Gastroesophageal sphincter (tissue), 4 donors: Measurements from ENCODE around the gene MYPN. TPM values are rescaled to one million over a fixed set of nuclear protein-coding genes. Genes with fewer than 3 reads are reported as not detected.

ENCODE experiments used
- ATAC-seq: fragments of 150-250 bp; one replicate; pipeline ENCODE4 v1.9.1; 2016; ENCODE audit warnings: mild to moderate bottlenecking, moderate library complexity
- H3K27ac ChIP-seq, 4 donors: fragments of 200-600 bp; sonication (generic) in 3 of 4; 1 replicate in 3 of 4; 2 replicates in 1 of 4; pipeline ENCODE4 v1.5.1; 2016 to 2019
- H3K27me3 ChIP-seq: fragments of 200-600 bp; sonication (generic); one replicate; pipeline ENCODE4 v1.5.1; 2019
- H3K36me3 ChIP-seq, 2 donors: fragments of 200-600 bp; sonication (generic); one replicate each; pipeline ENCODE4 v1.5.1; 2019; ENCODE audit warnings: control low read depth in 1 of 2
- H3K4me1 ChIP-seq, 3 donors: fragments of 200-600 bp; sonication (generic); 1 replicate in 2 of 3; 2 replicates in 1 of 3; pipeline ENCODE4 v1.5.1; 2016 to 2019; ENCODE audit warnings: control low read depth in 2 of 3
- H3K4me3 ChIP-seq, 2 donors: fragments of 200-600 bp; sonication (generic); one replicate each; pipeline ENCODE4 v1.5.1; 2019; ENCODE audit warnings: mild to moderate bottlenecking in 1 of 2, moderate library complexity in 1 of 2
- H3K9me3 ChIP-seq, 3 donors: fragments of 200-600 bp; sonication (generic); one replicate each; pipeline ENCODE4 v1.5.1; 2017 to 2019; ENCODE audit warnings: control low read depth in 2 of 3
- EP300 ChIP-seq: sonication (generic); formaldehyde crosslinking; IDR thresholded peaks from one replicate; pipeline ENCODE4 v1.6.1; 2017; ENCODE audit warnings: antibody characterized with exemption, mild to moderate bottlenecking
- POLR2A ChIP-seq, 2 donors: fragments of 450-650 bp; IDR thresholded peaks; one replicate each; pipeline ENCODE4 v1.6.1; 2017; ENCODE audit warnings: antibody characterized with exemption in 2 of 2, mild to moderate bottlenecking in 2 of 2, moderate library complexity in 1 of 2
- POLR2AphosphoS5 ChIP-seq: sonication (generic); formaldehyde crosslinking; IDR thresholded peaks from one replicate; pipeline ENCODE4 v1.6.1; 2017; ENCODE audit warnings: antibody characterized with exemption
- WGBS, 2 donors: methylation state at CpG; one replicate each; pipeline ENCODE4 v1.1.5; 2018; ENCODE audit warnings: low coverage in 1 of 2; 5-methylcytosine and 5-hydroxymethylcytosine counted together
- total RNA-seq, 4 donors: library from RNA; depleted of rRNA; stranded (reverse); fragments of >200 nt; gene quantifications; one replicate each; pipeline ENCODE4 v1.1.0, GENCODE V29; 2016
- TF ChIP-seq, protein P1 (sequence below), 4 experiments: fragments of 200-600 bp in 2 of 4; fragments of 450-650 bp in 2 of 4; sonication (generic) in 1 of 4; IDR thresholded peaks; one replicate each; pipeline ENCODE4 v1.5.1; 2017 to 2019; ENCODE audit warnings: antibody characterized with exemption in 4 of 4, mild to moderate bottlenecking in 2 of 4, moderate library complexity in 2 of 4

Gene MYPN, protein sequence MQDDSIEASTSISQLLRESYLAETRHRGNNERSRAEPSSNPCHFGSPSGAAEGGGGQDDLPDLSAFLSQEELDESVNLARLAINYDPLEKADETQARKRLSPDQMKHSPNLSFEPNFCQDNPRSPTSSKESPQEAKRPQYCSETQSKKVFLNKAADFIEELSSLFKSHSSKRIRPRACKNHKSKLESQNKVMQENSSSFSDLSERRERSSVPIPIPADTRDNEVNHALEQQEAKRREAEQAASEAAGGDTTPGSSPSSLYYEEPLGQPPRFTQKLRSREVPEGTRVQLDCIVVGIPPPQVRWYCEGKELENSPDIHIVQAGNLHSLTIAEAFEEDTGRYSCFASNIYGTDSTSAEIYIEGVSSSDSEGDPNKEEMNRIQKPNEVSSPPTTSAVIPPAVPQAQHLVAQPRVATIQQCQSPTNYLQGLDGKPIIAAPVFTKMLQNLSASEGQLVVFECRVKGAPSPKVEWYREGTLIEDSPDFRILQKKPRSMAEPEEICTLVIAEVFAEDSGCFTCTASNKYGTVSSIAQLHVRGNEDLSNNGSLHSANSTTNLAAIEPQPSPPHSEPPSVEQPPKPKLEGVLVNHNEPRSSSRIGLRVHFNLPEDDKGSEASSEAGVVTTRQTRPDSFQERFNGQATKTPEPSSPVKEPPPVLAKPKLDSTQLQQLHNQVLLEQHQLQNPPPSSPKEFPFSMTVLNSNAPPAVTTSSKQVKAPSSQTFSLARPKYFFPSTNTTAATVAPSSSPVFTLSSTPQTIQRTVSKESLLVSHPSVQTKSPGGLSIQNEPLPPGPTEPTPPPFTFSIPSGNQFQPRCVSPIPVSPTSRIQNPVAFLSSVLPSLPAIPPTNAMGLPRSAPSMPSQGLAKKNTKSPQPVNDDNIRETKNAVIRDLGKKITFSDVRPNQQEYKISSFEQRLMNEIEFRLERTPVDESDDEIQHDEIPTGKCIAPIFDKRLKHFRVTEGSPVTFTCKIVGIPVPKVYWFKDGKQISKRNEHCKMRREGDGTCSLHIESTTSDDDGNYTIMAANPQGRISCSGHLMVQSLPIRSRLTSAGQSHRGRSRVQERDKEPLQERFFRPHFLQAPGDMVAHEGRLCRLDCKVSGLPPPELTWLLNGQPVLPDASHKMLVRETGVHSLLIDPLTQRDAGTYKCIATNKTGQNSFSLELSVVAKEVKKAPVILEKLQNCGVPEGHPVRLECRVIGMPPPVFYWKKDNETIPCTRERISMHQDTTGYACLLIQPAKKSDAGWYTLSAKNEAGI (N-terminal part only)
- total RNA-seq = 1 to 10 TPM in 1 of 4 donors, under 1 TPM in 1, not detected in 2; 0.79 to 1.9 TPM

DNA sequence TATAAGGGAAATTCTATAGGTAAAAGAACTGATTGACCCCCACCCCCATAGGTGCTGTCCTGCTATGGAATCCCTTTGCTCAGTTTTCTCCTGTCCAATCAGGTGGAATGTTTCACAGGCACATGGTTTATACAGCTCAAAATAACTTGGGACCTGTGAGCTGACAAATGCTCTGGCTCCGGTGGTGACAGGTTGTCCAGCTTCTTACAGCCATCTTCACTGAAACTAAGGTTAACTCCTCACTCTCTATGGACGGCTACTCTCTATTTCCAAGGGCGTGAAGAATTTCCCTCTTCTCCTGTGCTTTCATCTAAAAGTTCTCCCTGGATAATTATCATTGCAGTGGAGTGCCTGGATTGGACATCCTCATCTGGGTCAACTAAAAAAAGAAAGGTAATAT is at the start of gene MYPN:
MYPN (plus strand) TSS at position 158 of the 400 bp plus-strand sequence. CDS start 11,951 bp downstream, outside the sequence.
- 0 to 36% methylated on average over 2 to 3 of the region's 3 CpGs for WGBS, 2 donors
- TF ChIP-seq, protein P1, sequence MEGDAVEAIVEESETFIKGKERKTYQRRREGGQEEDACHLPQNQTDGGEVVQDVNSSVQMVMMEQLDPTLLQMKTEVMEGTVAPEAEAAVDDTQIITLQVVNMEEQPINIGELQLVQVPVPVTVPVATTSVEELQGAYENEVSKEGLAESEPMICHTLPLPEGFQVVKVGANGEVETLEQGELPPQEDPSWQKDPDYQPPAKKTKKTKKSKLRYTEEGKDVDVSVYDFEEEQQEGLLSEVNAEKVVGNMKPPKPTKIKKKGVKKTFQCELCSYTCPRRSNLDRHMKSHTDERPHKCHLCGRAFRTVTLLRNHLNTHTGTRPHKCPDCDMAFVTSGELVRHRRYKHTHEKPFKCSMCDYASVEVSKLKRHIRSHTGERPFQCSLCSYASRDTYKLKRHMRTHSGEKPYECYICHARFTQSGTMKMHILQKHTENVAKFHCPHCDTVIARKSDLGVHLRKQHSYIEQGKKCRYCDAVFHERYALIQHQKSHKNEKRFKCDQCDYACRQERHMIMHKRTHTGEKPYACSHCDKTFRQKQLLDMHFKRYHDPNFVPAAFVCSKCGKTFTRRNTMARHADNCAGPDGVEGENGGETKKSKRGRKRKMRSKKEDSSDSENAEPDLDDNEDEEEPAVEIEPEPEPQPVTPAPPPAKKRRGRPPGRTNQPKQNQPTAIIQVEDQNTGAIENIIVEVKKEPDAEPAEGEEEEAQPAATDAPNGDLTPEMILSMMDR (IDR thresholded peaks at IDR 0.05) = no peak
- TF ChIP-seq EP300 = no peak
- no peak for TF ChIP-seq POLR2AphosphoS5
- no peak for TF ChIP-seq POLR2A (IDR thresholded peaks at IDR 0.05)
- no peak for ATAC-seq
- no peaks in the 10 kb centered on the region for H3K9me3 ChIP-seq
- H3K36me3 ChIP-seq = no peaks in the 10 kb centered on the region
- H3K4me3 ChIP-seq = peak within 1 kb of the TSS; percentile 9 to 13
- H3K27ac ChIP-seq = peak within 1 kb of the TSS in 2 of 4 donors; percentile 7 to 9
- H3K4me1 ChIP-seq = peaks cover 0 to 19% (median 4%) of the 10 kb centered on the region in 3 donors
- H3K27me3 ChIP-seq = no peaks in the 10 kb centered on the region

DNA sequence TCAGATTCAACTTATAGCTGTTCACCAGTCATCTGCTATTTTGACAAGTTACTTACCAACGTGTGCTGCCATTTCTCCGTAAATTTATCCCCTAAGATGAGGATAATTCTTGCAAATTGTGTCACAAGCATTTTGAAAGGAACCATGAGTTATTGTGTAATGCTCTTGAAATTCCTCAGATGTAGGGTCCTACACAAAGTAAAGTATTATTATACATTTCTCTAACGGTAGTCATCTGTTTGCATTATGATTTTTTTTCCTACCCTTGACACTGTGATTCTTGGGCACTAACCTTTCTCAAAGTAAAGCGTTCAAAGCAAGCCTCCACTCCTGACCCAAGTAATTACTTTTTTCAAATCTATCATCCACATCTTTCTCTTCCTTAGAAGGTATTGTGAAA is 42.3 kb upstream of the MYPN start:
- TF ChIP-seq EP300 (no peak), POLR2AphosphoS5 (no peak), POLR2A (IDR thresholded peaks at IDR 0.05) (no peak)
- TF ChIP-seq, protein P1 (IDR thresholded peaks at IDR 0.05) = no peak
- Histone ChIP-seq H3K4me3 (no peak overlapping the region), H3K4me1 (peaks cover 0 to 41% (median 4%) of the 10 kb centered on the region in 3 donors), H3K9me3 (no peaks in the 10 kb centered on the region), H3K27me3 (no peaks in the 10 kb centered on the region), H3K27ac (no peak overlapping the region), H3K36me3 (peaks cover 0 to 11% of the 10 kb centered on the region in 2 donors)
- WGBS, 2 donors = 60 to 71% methylated on average over 3 to 4 of the region's 4 CpGs
- ATAC-seq = no peak

DNA sequence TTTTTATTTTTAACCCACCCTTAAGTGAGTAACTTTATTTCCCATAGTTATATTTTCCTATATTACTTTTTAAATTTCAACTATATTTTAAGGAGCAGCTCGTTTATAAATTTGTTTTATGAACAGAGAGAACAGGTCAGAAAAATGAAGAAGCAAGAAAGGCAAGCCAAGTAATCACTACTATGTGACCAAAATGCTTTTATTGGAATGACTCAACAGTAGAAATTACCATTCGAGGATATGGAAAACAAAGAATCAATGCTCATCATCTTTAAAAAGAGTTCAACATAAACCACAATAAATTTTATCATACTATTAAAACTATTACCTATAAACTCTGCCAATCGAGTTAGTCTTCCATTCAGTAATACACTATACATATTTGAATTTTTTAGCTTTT is 41.8 kb upstream of the MYPN start:
- no peaks in the 10 kb centered on the region for H3K9me3 ChIP-seq
- WGBS, 2 donors = 57 to 82% methylated on average over 3 of the region's 3 CpGs
- TF ChIP-seq EP300 (no peak), POLR2AphosphoS5 (no peak), POLR2A (IDR thresholded peaks at IDR 0.05) (no peak)
- TF ChIP-seq, protein P1 (IDR thresholded peaks at IDR 0.05) = no peak
- peaks cover 0 to 11% of the 10 kb centered on the region in 2 donors for H3K36me3 ChIP-seq
- no peak overlapping the region for H3K27ac ChIP-seq
- no peak for ATAC-seq
- H3K27me3 ChIP-seq = no peaks in the 10 kb centered on the region
- H3K4me3 ChIP-seq = no peak overlapping the region
- peaks cover 1 to 46% (median 4%) of the 10 kb centered on the region in 3 donors for H3K4me1 ChIP-seq

DNA sequence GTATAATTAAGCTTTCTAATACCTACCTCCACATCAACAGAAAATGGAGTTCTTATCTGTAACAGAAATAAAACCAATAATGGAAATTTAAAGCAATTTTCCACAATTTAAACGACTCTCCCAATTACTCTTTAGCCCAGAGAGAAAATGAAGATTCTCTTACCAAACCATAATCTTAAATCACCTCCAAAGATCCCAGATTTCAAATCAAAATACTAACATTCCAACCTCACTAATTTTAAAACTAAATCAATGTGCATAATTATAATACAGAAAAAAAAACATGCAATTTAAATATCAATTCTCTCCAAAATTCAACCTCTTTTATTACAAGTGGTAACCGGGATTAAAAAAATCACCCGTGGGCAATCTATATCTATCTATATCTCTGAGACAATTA is 35.7 kb upstream of the MYPN start:
- H3K4me3 ChIP-seq = peak overlapping the region; percentile 89 to 99
- no peak for TF ChIP-seq POLR2AphosphoS5
- TF ChIP-seq EP300 = no peak
- TF ChIP-seq POLR2A (IDR thresholded peaks at IDR 0.05) = no peak
- TF ChIP-seq, protein P1 (IDR thresholded peaks at IDR 0.05) = no peak
- WGBS, 2 donors = 12 to 13% methylated on average over 3 of the region's 3 CpGs
- ATAC-seq = no peak
- H3K4me1 ChIP-seq = peaks cover 7 to 58% (median 11%) of the 10 kb centered on the region in 3 donors
- peaks cover 0 to 11% of the 10 kb centered on the region in 2 donors for H3K36me3 ChIP-seq
- H3K27me3 ChIP-seq = no peaks in the 10 kb centered on the region
- H3K27ac ChIP-seq = peak overlapping the region in 3 of 4 donors; percentile 97 to 99 (median 99)
- no peaks in the 10 kb centered on the region for H3K9me3 ChIP-seq
